ENCODE data around the gene DUSP3.
A peak's percentile ranks its signal among the peaks of the same experiment; 100 is the strongest.

Gene DUSP3

GRCh38 chr17:43778337-43779144, at the start of gene DUSP3:
Gene DUSP3 (minus strand): TSS chr17:43778977. CDS start chr17:43778924, 53 bp downstream.
- DNase-seq (ENCODE audit: low read depth in 2 of 3, low spot score in 2 of 3), result peak; percentile 40 to 45 (median 42)

GRCh38 chr17:43827596-43827995, 48.8 kb upstream of the DUSP3 start:
- DNase-seq (ENCODE audit: low read depth in 2 of 3, low spot score in 2 of 3), result no peak

DNA sequence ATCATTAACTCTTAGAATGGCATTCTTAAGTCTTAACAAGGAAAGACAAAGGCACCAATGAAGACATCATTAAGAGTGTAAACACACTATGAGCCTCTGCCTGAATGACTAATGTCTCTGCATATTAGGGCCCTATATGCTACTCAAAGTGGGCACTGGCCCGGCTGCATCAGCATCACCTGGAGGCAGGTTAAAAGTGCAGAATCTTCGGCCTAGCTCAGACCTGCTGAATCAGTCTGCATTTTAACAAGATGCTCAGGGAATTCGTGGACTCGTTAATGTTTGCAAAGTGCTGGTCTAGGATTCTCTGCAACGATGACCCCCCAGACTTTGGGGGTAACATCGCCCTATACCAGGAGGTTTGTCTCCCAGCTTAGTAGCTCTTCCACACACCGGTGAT, 47.4 kb upstream of the DUSP3 start:
- no peak for DNase-seq (ENCODE audit: low read depth in 2 of 3, low spot score in 2 of 3)

DNA sequence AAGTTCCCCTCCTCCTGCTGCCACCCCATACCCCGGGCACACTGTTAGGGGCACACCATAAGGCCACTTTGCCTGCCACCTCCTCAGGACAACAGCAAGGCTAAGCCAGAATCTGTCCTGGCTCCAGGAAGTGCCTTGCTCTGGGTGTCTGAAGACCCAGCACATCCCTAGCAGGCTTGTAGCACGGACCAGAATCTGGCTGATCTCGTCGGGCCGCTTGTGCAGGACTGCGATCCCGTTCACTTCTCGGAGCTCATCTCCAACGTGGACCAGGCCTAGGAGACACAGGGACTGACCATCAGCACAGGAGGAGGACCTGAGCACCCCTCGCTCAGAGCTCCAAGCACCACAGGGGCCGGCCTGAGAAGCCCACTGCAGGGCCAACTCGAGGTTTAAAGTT, 46.8 kb upstream of the DUSP3 start:
- no peak for DNase-seq (ENCODE audit: low read depth in 2 of 3, low spot score in 2 of 3)

- no peak for DNase-seq (ENCODE audit: low read depth in 2 of 3, low spot score in 2 of 3)
These were observed 44.7 kb upstream of the DUSP3 start for GRCh38 chr17:43823350-43824084.

DNA sequence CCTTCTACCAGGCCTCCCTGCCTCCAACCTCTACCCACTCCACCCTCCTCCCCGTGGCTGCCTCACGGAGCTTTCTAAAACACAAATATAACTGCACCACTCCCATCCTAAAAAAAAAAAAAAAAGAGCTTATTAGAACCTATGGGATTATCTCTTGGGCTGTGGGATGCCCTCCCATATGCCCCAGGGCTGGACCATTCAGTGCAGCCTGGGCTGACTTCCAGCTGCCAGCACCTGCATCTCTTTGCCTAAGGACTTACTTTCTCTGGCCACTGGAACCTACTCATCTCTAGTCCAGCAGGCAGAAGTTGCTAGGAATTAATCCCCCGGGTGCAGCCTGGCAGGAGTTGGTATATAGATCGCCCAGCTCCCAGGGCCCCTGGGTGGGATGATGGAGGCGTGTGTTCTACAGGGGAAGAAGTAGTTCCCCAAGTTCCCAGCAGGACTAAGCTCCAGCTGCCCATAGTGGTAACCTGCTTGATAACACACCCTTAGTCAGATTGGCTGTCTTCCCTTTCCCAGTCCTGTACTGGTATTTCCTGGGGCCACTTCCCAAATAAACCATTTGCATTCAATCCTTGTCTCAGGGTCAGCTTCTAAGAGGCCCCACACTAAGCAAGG, 43.9 kb upstream of the DUSP3 start:
- DNase-seq (ENCODE audit: low read depth in 2 of 3, low spot score in 2 of 3), result no peak

DNA sequence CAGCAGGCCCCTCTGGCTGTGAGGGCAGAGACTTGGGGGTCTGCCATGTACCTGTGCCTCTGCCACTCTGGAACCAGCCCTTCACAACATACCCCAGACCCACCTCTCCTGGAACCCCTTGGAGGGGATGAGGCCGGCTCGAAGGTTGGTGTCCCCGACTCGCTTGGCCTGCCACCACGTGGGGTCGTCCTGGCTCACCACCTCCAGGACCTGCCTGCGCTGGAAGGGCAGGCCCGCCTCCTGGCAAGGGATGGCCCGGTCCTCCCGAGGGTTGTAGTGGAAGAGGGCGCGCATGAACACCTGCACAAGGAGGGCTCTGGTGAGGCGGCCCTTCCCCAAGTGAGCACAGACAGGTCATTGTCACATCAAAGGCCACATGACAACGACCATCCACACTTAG, 42.0 kb upstream of the DUSP3 start:
- no peak for DNase-seq (ENCODE audit: low read depth in 2 of 3, low spot score in 2 of 3)

DNA sequence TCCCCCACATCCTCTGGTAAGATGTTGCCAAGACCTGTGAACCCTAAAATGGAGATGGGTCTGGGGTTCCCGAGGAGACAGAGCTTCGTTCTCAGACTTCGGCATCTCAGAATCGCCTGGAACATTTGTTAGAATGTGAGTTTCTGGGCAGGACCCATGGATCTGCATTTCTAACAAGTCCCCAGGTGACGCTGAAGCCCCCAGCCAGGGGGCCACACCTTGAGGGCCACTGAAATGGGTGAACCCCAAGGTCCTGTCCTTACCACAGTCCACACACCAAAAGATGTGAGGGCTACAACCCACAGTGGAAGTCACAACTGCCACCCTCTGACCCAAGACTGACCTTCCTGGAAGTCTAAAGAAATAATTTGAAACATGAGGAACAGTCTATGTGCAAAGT, 40.2 kb upstream of the DUSP3 start:
- DNase-seq (ENCODE audit: low read depth in 2 of 3, low spot score in 2 of 3), result no peak

- no peak for DNase-seq (ENCODE audit: low read depth in 2 of 3, low spot score in 2 of 3)
These were observed 39.0 kb upstream of the DUSP3 start for GRCh38 chr17:43817826-43818225.

- no peak for DNase-seq (ENCODE audit: low read depth in 2 of 3, low spot score in 2 of 3)
These were observed 37.9 kb upstream of the DUSP3 start for GRCh38 chr17:43816336-43817320.

- no peak for DNase-seq (ENCODE audit: low read depth in 2 of 3, low spot score in 2 of 3)
These were observed 35.9 kb upstream of the DUSP3 start for GRCh38 chr17:43814714-43815113.

- no peak for DNase-seq (ENCODE audit: low read depth in 2 of 3, low spot score in 2 of 3)
These were observed 35.2 kb upstream of the DUSP3 start for GRCh38 chr17:43814026-43814425.

DNA sequence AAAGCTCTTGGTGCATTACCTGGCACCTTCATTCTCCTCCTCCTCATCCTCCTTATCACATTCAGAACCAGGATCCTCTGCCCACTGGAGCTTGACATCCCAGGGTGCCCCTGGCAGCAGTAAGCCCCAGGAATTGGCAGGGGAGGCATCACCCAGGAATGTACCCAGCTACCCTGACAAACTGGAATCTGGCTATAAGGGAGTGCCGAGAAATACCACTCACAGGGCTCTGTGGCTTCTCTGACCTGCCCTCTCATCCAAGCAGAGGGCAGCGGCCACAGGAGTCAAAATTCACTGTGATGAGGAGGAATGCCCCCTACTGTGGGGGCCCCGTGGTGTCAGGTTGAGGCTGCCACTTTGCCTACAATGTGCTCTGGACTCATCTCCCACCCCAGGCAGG, 34.6 kb upstream of the DUSP3 start:
- no peak for DNase-seq (ENCODE audit: low read depth in 2 of 3, low spot score in 2 of 3)

- no peak for DNase-seq (ENCODE audit: low read depth in 2 of 3, low spot score in 2 of 3)
These were observed 33.9 kb upstream of the DUSP3 start for GRCh38 chr17:43812396-43813265.

- no peak for DNase-seq (ENCODE audit: low read depth in 2 of 3, low spot score in 2 of 3)
These were observed 32.0 kb upstream of the DUSP3 start for GRCh38 chr17:43810823-43811222.

- no peak for DNase-seq (ENCODE audit: low read depth in 2 of 3, low spot score in 2 of 3)
These were observed 31.5 kb upstream of the DUSP3 start for GRCh38 chr17:43810226-43810715.

DNA sequence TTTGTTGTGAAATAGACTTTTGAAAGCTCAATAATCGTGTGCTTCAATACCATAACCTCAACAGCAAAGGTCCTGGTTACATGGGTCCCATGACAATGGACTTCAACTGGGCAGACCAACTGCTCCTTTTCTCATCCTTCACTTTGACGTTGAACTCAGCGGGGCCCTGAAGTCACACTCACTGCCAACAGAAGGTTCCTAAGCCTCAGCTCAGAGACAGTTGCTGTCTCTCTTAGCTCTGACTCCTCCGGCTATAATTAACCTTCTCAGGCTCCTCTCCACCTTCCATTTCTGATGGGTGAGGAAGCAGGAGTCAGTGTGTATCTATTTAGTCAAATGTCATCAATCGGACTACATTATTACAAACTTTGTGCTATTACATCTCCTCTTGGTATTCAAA, 30.3 kb upstream of the DUSP3 start:
- DNase-seq (ENCODE audit: low read depth in 2 of 3, low spot score in 2 of 3), result no peak

GRCh38 chr17:43808076-43808475, 29.3 kb upstream of the DUSP3 start:
- DNase-seq (ENCODE audit: low read depth in 2 of 3, low spot score in 2 of 3), result no peak

DNA sequence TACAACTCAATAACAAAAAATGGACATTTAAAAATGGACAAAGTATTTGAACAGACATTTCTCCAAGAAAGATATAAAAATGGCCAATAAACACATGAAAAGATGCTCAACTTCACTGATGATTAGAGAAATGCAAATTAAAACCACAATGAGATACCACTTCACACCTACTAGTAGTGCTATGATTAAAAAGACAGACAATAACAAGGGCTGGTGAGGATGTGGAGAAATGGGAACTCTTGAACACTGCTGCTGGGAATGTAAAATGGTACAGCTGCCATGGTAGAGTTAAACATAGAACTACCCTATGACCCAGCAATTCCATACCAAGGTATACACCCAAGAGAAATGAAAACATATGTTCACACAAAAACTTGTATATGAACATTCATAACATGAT, 26.3 kb upstream of the DUSP3 start:
- DNase-seq (ENCODE audit: low read depth in 2 of 3, low spot score in 2 of 3), result no peak

GRCh38 chr17:43803758-43804157, 25.0 kb upstream of the DUSP3 start:
- no peak for DNase-seq (ENCODE audit: low read depth in 2 of 3, low spot score in 2 of 3)
